Endodermal cell (in vitro differentiated cells): Measurements from ENCODE around the gene TRPC1. TPM values are rescaled to one million over a fixed set of nuclear protein-coding genes. Genes with fewer than 3 reads are reported as not detected.

Experiments used
- DNase-seq: peaks from one replicate; pipeline ENCODE4 v3.0.0-alpha.2; 2017
- H3K27ac ChIP-seq: 2 replicates; pipeline ENCODE4 v1.5.1; 2013; ENCODE audit warnings: mild to moderate bottlenecking, low read depth, low read length, moderate library complexity
- H3K27me3 ChIP-seq: 2 replicates; pipeline ENCODE4 v1.6.1; 2013; ENCODE audit warnings: mild to moderate bottlenecking, low read length, moderate library complexity; ENCODE audit not compliant: insufficient read depth, control insufficient read depth, poor library complexity, severe bottlenecking
- H3K36me3 ChIP-seq: 2 replicates; pipeline ENCODE4 v1.7.0; 2013; ENCODE audit warnings: mild to moderate bottlenecking, low read length, moderate library complexity; ENCODE audit not compliant: control insufficient read depth, insufficient read depth
- H3K4me1 ChIP-seq: one replicate; pipeline ENCODE4 v1.7.0; 2013; ENCODE audit warnings: low read length; ENCODE audit not compliant: control insufficient read depth, insufficient read depth
- H3K4me3 ChIP-seq: 2 replicates; pipeline ENCODE4 v1.5.1; 2013; ENCODE audit warnings: mild to moderate bottlenecking, low read length, moderate library complexity
- H3K9ac ChIP-seq: 2 replicates; pipeline ENCODE4 v1.6.1; 2013; ENCODE audit warnings: mild to moderate bottlenecking, low read length, moderate library complexity; ENCODE audit not compliant: poor library complexity, severe bottlenecking; ENCODE audit errors: extremely low read depth
- H3K9me3 ChIP-seq: 2 replicates; pipeline ENCODE4 v1.6.1; 2013; ENCODE audit warnings: mild to moderate bottlenecking, low read length, moderate library complexity; ENCODE audit not compliant: control insufficient read depth
- H3K27ac Mint-ChIP-seq: 2 replicates; pipeline ENCODE4 v1.8.0; 2020; ENCODE audit warnings: mixed read lengths
- H3K27me3 Mint-ChIP-seq: 2 replicates; pipeline ENCODE4 v1.8.0; 2021; ENCODE audit warnings: mild to moderate bottlenecking, mixed read lengths; ENCODE audit not compliant: insufficient read depth
- H3K36me3 Mint-ChIP-seq: 2 replicates; pipeline ENCODE4 v1.8.0; 2020; ENCODE audit warnings: low read depth, mixed read lengths
- H3K4me1 Mint-ChIP-seq: 2 replicates; pipeline ENCODE4 v1.8.0; 2020; ENCODE audit warnings: mixed read lengths
- H3K4me3 Mint-ChIP-seq: 2 replicates; pipeline ENCODE4 v1.8.0; 2020; ENCODE audit warnings: mild to moderate bottlenecking, moderate library complexity, mixed read lengths
- H3K9me3 Mint-ChIP-seq: 2 replicates; pipeline ENCODE4 v1.8.0; 2020; ENCODE audit warnings: mild to moderate bottlenecking, mixed read lengths
- CTCF ChIP-seq: fragments of 200-600 bp; sonication (generic); conservative IDR thresholded peaks from 2 replicates; pipeline ENCODE4 v1.5.0; 2021; ENCODE audit warnings: antibody characterized with exemption, mild to moderate bottlenecking
- WGBS, 2 experiments: methylation state at CpG; one replicate each; pipeline versions ENCODE4 v1.1.5 to v1.1.7; 2013; ENCODE audit warnings: missing lambda C conversion rate in 2 of 2, mixed read lengths in 1 of 2; ENCODE audit not compliant: insufficient coverage in 1 of 2, insufficient read length in 1 of 2; 5-methylcytosine and 5-hydroxymethylcytosine counted together
- total RNA-seq, 2 donors: library from RNA; stranded (reverse); fragmentation: NEBNext Ultra II Directional in 1 of 2; extraction: Animal tissue kit (Norgen Biotek cat#: 25700) in 1 of 2; gene quantifications; 2 replicates in 1 of 2; 3 replicates in 1 of 2; pipeline ENCODE4 v1.2.1, GENCODE V29; 2021

The TRPC1 gene
- total RNA-seq, 2 donors from 2014 or later: 18.2 to 18.9 TPM

GRCh38 chr3:142857056-142857455, 133.2 kb downstream of the TRPC1 start:
- peaks cover 11% of the 10 kb centered on the region for H3K4me1 ChIP-seq
- no peaks in the 10 kb centered on the region for H3K9me3 ChIP-seq
- peak; percentile 87 for DNase-seq
- TF ChIP-seq CTCF: peak; percentile 79
- no peaks in the 10 kb centered on the region for H3K27me3 ChIP-seq
- Mint-ChIP-seq H3K4me1 (peaks cover 39% of the 10 kb centered on the region), H3K4me3 (no peak overlapping the region), H3K36me3 (no peaks in the 10 kb centered on the region), H3K27ac (no peak overlapping the region), H3K27me3 (no peaks in the 10 kb centered on the region), H3K9me3 (no peaks in the 10 kb centered on the region)
- H3K4me3 ChIP-seq: no peak overlapping the region
- no peak overlapping the region for H3K27ac ChIP-seq
- no peak overlapping the region for H3K9ac ChIP-seq
- 64 to 75% methylated on average over 2 to 6 of the region's 6 CpGs for WGBS, 2 experiments
- no peaks in the 10 kb centered on the region for H3K36me3 ChIP-seq

Other genes with a start within 250 kb of the TRPC1 start
- 10 to 100 TPM; 18.4 to 32.9 TPM for gene ATR, start 145.3 kb upstream of the TRPC1 start, total RNA-seq
- 10 to 100 TPM; 11.3 to 26.4 TPM for gene PLS1, start 127.6 kb upstream of the TRPC1 start, total RNA-seq
- gene PCOLCE2, start 165.0 kb downstream of the TRPC1 start, total RNA-seq: 10 to 100 TPM; 17.0 to 18.0 TPM
- 10 to 100 TPM in 1 of 2 donors, 1 to 10 TPM in 1; 4.2 to 11.1 TPM for gene PAQR9, start 239.6 kb downstream of the TRPC1 start, total RNA-seq